ENCODE data around the gene BTRC.

GRCh38 chr10:101415884-101416283, 61.9 kb downstream of the BTRC start:
- TF ChIP-seq SNAI2 (CRISPR knock-in tag; IDR thresholded peaks at IDR 0.05) (no peak), PPARA (CRISPR knock-in tag; IDR thresholded peaks at IDR 0.05; ENCODE audit: borderline replicate concordance) (no peak), PATZ1 (CRISPR knock-in tag; IDR thresholded peaks at IDR 0.05; ENCODE audit: borderline replicate concordance) (no peak), ZNF8 (CRISPR knock-in tag; IDR thresholded peaks at IDR 0.05) (no peak), CREB5 (CRISPR knock-in tag; IDR thresholded peaks at IDR 0.05; ENCODE audit: low read depth) (no peak), CSDC2 (CRISPR knock-in tag; IDR thresholded peaks at IDR 0.05) (no peak), ZC3H10 (CRISPR knock-in tag; IDR thresholded peaks at IDR 0.05) (no peak), RARB (CRISPR knock-in tag; IDR thresholded peaks at IDR 0.05) (no peak), ZFP30 (CRISPR knock-in tag; IDR thresholded peaks at IDR 0.05) (no peak), CSRNP3 (CRISPR knock-in tag; IDR thresholded peaks at IDR 0.05) (no peak), ZNF70 (CRISPR knock-in tag; IDR thresholded peaks at IDR 0.05) (no peak)
